ENCODE measurements around the gene VWA5B1. TPM values are rescaled to one million over a fixed set of nuclear protein-coding genes. Genes with fewer than 3 reads are reported as not detected.

Gene VWA5B1
- total RNA-seq, 1 donor from 2014 or later: not detected

DNA sequence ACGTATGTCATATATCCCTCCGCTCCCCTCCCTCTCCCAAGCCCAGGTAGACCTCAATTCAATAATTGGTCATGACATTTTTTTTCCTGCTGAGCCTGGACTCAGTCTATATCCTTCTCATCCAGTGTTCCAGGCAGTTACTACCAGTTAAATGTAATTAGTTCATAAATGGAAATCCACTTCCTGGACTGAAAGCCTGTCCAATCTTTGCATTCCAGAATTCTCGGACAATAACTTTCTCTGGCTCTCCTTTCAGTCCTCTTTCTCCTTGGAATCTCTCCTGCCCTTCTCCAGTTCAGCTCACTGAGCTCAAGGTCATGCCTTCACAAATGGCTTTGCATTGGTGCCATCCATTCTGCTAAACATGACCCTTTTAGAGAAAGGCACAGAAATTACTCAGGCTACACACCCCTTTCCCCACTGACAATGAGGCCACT lies 34.8 kb downstream of the VWA5B1 start:
- Mint-ChIP-seq H3K27me3 (peaks cover 36% of the 10 kb centered on the region), H3K36me3 (ENCODE audit: low read depth) (no peaks in the 10 kb centered on the region), H3K27ac (no peak overlapping the region), H3K4me3 (no peak overlapping the region), H3K9me3 (no peaks in the 10 kb centered on the region), H3K4me1 (peaks cover 12% of the 10 kb centered on the region)
- intact Hi-C loops (cut with micrococcal nuclease): no loop called here
- TF ChIP-seq, protein P1, sequence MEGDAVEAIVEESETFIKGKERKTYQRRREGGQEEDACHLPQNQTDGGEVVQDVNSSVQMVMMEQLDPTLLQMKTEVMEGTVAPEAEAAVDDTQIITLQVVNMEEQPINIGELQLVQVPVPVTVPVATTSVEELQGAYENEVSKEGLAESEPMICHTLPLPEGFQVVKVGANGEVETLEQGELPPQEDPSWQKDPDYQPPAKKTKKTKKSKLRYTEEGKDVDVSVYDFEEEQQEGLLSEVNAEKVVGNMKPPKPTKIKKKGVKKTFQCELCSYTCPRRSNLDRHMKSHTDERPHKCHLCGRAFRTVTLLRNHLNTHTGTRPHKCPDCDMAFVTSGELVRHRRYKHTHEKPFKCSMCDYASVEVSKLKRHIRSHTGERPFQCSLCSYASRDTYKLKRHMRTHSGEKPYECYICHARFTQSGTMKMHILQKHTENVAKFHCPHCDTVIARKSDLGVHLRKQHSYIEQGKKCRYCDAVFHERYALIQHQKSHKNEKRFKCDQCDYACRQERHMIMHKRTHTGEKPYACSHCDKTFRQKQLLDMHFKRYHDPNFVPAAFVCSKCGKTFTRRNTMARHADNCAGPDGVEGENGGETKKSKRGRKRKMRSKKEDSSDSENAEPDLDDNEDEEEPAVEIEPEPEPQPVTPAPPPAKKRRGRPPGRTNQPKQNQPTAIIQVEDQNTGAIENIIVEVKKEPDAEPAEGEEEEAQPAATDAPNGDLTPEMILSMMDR (IDR thresholded peaks at IDR 0.05): no peak
- POLR2A ChIA-PET: no interaction called here
- CTCF ChIA-PET: no interaction called here
- ATAC-seq (ENCODE audit: low read depth) (no peak), DNase-seq (no peak)

- H3K9me3 Mint-ChIP-seq: no peaks in the 10 kb centered on the region
- TF ChIP-seq, protein P1 (IDR thresholded peaks at IDR 0.05): no peak
- intact Hi-C loops (cut with micrococcal nuclease): no loop called here
- H3K4me1 Mint-ChIP-seq: peaks cover 12% of the 10 kb centered on the region
- H3K27ac Mint-ChIP-seq: no peak overlapping the region
- DNase-seq (no peak), ATAC-seq (ENCODE audit: low read depth) (no peak)
- ChIA-PET POLR2A (no interaction called here), CTCF (no interaction called here)
- no peaks in the 10 kb centered on the region for H3K36me3 Mint-ChIP-seq (ENCODE audit: low read depth)
- no peak overlapping the region for H3K4me3 Mint-ChIP-seq
- peaks cover 36% of the 10 kb centered on the region for H3K27me3 Mint-ChIP-seq
These were observed 35.3 kb downstream of the VWA5B1 start for GRCh38 chr1:20325844-20326420.

GRCh38 chr1:20327467-20327866 lies 36.8 kb downstream of the VWA5B1 start:
- TF ChIP-seq, protein P1 (IDR thresholded peaks at IDR 0.05): no peak
- Mint-ChIP-seq H3K27me3 (peaks cover 35% of the 10 kb centered on the region), H3K4me1 (peaks cover 2% of the 10 kb centered on the region), H3K36me3 (ENCODE audit: low read depth) (no peaks in the 10 kb centered on the region), H3K9me3 (no peaks in the 10 kb centered on the region), H3K4me3 (no peak overlapping the region), H3K27ac (no peak overlapping the region)
- ChIA-PET POLR2A (no interaction called here), CTCF (no interaction called here)
- ATAC-seq (ENCODE audit: low read depth) (no peak), DNase-seq (no peak)
- intact Hi-C loops (cut with micrococcal nuclease): no loop called here

- Mint-ChIP-seq H3K27ac (no peak overlapping the region), H3K9me3 (no peaks in the 10 kb centered on the region), H3K4me3 (no peak overlapping the region), H3K27me3 (peaks cover 30% of the 10 kb centered on the region), H3K4me1 (no peaks in the 10 kb centered on the region), H3K36me3 (ENCODE audit: low read depth) (no peaks in the 10 kb centered on the region)
- ChIA-PET CTCF (no interaction called here), POLR2A (no interaction called here)
- TF ChIP-seq, protein P1 (IDR thresholded peaks at IDR 0.05): no peak
- intact Hi-C loops (cut with micrococcal nuclease): no loop called here
- no peak for ATAC-seq (ENCODE audit: low read depth)
- no peak for DNase-seq
These were observed 37.5 kb downstream of the VWA5B1 start for GRCh38 chr1:20328201-20328600.

DNA sequence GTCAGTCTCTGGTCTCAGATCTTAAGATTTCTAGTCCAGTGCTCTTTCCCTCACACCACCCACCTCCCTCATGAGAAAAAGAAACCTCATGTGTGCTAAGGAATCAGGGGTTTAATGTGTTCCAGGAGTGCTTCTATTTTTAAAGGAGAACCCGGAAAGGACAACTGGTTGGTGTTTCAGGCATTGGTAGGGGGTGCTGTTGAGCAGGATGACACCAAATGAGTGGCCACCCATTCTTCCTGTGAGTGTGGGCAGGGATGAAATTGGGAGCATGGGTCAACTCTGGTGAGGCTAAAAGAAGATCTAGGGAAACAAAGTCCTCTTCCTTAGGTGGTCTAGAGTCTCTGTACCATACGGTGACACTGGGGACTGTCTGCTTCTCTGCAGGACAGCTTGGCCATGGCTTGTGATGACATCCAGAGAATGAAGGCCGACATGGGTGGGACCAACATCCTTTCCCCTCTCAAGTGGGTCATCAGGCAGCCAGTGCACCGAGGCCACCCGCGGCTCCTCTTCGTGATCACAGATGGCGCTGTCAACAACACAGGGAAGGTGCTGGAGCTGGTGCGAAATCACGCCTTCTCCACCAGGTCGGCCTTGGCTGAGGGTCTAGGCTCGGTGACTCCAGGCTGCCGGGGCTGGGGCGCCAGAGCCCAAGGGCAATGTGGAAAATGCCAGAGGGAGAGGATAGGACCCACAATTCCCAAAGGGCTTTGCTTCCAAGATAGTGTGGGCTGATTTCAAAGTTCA lies 39.3 kb downstream of the VWA5B1 start:
- no peaks in the 10 kb centered on the region for H3K9me3 Mint-ChIP-seq
- H3K27ac Mint-ChIP-seq: no peak overlapping the region
- TF ChIP-seq, protein P1 (IDR thresholded peaks at IDR 0.05): no peak
- no peak overlapping the region for H3K4me3 Mint-ChIP-seq
- ATAC-seq (ENCODE audit: low read depth): no peak
- CTCF ChIA-PET: no interaction called here
- no peak for DNase-seq
- POLR2A ChIA-PET: no interaction called here
- no peaks in the 10 kb centered on the region for H3K36me3 Mint-ChIP-seq (ENCODE audit: low read depth)
- H3K27me3 Mint-ChIP-seq: peaks cover 26% of the 10 kb centered on the region
- no peaks in the 10 kb centered on the region for H3K4me1 Mint-ChIP-seq
- intact Hi-C loops (cut with micrococcal nuclease): no loop called here

Measured in activated B cell treated with CpG ODN at 0.5 μM for 24 hours (primary cell).